GM12878 (cell line): ENCODE measurements around the gene C1orf87.

Experiments
- EZH2 ChIP-seq: IDR thresholded peaks from 2 replicates; pipeline ENCODE4 v1.6.1; 2012; ENCODE audit warnings: low read depth, mild to moderate bottlenecking, control low read depth, inconsistent platforms, low read length, borderline replicate concordance; ENCODE audit not compliant: control insufficient read depth
- POLR2AphosphoS5 ChIP-seq: IDR thresholded peaks from 2 replicates; pipeline ENCODE4 v1.6.1; 2011; ENCODE audit warnings: mild to moderate bottlenecking, low read length, inconsistent platforms
- RAD51 ChIP-seq: fragments of 450-650 bp; IDR thresholded peaks from 2 replicates; pipeline ENCODE4 v1.6.1; 2016; ENCODE audit warnings: moderate library complexity, mild to moderate bottlenecking, inconsistent platforms
- REST ChIP-seq: IDR thresholded peaks from 2 replicates; pipeline ENCODE4 v1.6.1; 2012; ENCODE audit warnings: mild to moderate bottlenecking, low read depth, low read length
- TF ChIP-seq, protein P1 (sequence below), 3 experiments: IDR thresholded peaks in 2 of 3; conservative IDR thresholded peaks in 1 of 3; 2 replicates each; pipeline ENCODE4 v1.5.1; 2011; ENCODE audit warnings: low read depth in 3 of 3, low read length in 3 of 3, mild to moderate bottlenecking in 3 of 3, control low read depth in 2 of 3, moderate library complexity in 2 of 3, inconsistent platforms in 1 of 3, mixed read lengths in 1 of 3; ENCODE audit not compliant: control insufficient read depth in 2 of 3, insufficient read depth in 1 of 3; ENCODE audit errors: extremely low read depth in 1 of 3

DNA sequence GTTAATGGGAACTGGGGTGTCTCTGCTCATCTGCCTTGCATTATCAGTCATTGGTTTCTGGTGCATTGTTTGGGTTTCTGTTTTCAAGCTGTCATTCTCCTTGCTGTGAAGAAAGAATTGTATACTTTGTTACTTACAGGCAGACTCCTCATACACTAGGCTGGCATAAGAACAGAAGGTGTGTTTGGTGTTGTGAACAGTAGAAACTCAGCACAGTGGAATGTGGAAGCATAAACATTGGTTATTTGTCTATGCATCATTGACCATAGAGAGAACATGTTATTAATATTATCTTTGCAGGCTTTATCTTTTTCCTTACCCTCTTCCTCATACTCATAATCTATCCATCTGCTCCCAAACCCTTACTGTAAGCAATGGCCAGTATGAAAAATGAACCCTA, 18.2 kb downstream of the C1orf87 start:
- TF ChIP-seq EZH2 (no peak), POLR2AphosphoS5 (no peak), REST (no peak), RAD51 (no peak)
- TF ChIP-seq, protein P1, sequence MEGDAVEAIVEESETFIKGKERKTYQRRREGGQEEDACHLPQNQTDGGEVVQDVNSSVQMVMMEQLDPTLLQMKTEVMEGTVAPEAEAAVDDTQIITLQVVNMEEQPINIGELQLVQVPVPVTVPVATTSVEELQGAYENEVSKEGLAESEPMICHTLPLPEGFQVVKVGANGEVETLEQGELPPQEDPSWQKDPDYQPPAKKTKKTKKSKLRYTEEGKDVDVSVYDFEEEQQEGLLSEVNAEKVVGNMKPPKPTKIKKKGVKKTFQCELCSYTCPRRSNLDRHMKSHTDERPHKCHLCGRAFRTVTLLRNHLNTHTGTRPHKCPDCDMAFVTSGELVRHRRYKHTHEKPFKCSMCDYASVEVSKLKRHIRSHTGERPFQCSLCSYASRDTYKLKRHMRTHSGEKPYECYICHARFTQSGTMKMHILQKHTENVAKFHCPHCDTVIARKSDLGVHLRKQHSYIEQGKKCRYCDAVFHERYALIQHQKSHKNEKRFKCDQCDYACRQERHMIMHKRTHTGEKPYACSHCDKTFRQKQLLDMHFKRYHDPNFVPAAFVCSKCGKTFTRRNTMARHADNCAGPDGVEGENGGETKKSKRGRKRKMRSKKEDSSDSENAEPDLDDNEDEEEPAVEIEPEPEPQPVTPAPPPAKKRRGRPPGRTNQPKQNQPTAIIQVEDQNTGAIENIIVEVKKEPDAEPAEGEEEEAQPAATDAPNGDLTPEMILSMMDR (IDR thresholded peaks at IDR 0.05 in 2 of 3, conservative IDR thresholded peaks at IDR 0.05 in 1 of 3; ENCODE audit: control insufficient read depth in 2 of 3, extremely low read depth in 1 of 3, insufficient read depth in 1 of 3, low read depth in 3 of 3, low read length in 3 of 3), result no peak
